GM19467 (cell line): ENCODE measurements around the gene OR10H2.
"Not testable (repeated sequence)": the region's sequence is repeated elsewhere in the genome, so short reads cannot be mapped to it uniquely, and the experiment has no call there.

Experiments
- ATAC-seq: cut with Tn5 transposase; IDR thresholded peaks from one replicate; pipeline ENCODE4 v1.9.1; 2021; ENCODE audit warnings: mild to moderate bottlenecking, moderate library complexity; ENCODE audit not compliant: unreplicated experiment

The OR10H2 gene

GRCh38 chr19:15759962-15760565, 32.2 kb downstream of the OR10H2 start:
- no peak for ATAC-seq

- ATAC-seq = no peak
These were observed 41.8 kb downstream of the OR10H2 start for GRCh38 chr19:15769586-15769985.

GRCh38 chr19:15774159-15774558, 46.3 kb downstream of the OR10H2 start:
- ATAC-seq = not testable (repeated sequence)

- no peak for ATAC-seq
These were observed 47.4 kb downstream of the OR10H2 start for GRCh38 chr19:15775249-15775648.

GRCh38 chr19:15776264-15776663, 48.4 kb downstream of the OR10H2 start:
- no peak for ATAC-seq

- no peak for ATAC-seq
These were observed 49.5 kb downstream of the OR10H2 start for GRCh38 chr19:15776991-15777970.
